HG03095 (cell line): ENCODE measurements around the gene RAET1L.
"Not testable (repeated sequence)": the region's sequence is repeated elsewhere in the genome, so short reads cannot be mapped to it uniquely, and the experiment has no call there.

ENCODE experiments used
- ATAC-seq: cut with Tn5 transposase; IDR thresholded peaks from one replicate; pipeline ENCODE4 v1.9.1; 2021; ENCODE audit warnings: moderate library complexity; ENCODE audit not compliant: unreplicated experiment

The RAET1L gene

DNA sequence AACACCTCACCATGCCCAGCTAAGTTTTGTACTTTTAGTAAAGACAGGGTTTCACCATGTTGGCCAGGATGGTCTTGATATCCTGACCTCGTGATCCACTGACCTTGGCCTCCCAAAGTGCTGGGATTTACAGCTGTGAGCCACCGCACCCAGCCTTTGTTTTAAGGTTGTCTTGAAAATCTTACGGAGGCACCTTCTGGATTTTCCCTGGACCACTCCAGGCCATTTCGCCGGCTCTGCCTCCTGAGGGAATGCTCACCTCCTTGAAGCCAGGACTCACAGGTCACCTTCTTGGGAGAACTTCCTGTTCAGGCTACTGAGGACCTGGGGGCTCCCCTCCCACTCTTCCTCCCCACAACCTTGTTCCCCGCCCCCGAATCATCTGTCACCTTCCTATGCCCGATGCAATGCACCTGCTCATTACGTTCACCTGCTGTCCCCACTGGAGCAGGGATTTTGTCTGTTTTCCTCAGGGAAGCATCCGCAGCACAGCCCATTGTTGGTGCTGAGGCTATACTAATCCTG is 19.4 kb upstream of the RAET1L start:
- ATAC-seq = no peak

DNA sequence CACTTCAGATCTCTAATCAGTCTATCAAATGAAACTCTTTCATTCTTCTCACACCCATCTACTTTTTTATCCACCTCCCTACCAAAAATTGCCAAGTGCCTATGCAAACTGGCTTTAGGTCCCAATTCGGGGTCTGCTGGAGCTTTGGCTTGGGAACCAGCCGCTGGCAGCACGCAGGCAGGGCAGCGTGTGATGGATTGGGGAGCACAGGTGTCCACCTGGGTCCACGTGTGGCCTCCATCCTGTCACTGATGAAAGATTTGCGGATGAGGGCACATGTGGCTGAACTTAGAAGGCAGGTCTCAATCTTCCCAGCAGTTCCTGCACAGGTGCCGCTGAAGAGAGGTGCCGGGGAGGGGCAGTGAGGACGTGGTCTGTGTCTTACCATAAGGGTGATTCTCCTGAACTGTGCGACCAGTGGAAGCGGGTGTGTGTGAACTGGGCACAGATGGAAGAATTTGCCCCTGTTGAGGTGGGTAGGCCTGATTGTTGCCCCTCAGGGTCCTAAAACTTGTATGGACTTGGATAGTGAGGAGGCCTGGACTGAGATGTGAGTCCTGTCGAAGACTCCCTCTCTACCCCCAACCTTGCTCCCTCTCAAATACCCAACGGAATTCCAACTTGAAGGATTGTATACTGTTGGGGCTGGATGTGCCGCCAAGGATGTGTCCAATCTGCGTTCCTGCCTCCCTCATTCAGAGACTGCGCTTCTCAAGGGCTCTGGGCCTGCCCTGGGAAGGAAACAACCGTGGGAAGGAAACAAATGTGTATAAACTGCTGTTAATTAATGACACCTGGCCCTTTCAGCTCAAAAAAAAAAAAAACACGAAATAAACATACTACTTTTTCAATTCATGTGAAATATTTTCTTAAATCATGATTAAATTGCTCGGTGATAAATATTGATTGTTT is 18.4 kb upstream of the RAET1L start:
- ATAC-seq = no peak

- ATAC-seq = no peak
Measured at GRCh38 chr6:150043096-150043495, 17.8 kb upstream of the RAET1L start.

- ATAC-seq = no peak
Measured at GRCh38 chr6:150038202-150039062, 13.1 kb upstream of the RAET1L start.

DNA sequence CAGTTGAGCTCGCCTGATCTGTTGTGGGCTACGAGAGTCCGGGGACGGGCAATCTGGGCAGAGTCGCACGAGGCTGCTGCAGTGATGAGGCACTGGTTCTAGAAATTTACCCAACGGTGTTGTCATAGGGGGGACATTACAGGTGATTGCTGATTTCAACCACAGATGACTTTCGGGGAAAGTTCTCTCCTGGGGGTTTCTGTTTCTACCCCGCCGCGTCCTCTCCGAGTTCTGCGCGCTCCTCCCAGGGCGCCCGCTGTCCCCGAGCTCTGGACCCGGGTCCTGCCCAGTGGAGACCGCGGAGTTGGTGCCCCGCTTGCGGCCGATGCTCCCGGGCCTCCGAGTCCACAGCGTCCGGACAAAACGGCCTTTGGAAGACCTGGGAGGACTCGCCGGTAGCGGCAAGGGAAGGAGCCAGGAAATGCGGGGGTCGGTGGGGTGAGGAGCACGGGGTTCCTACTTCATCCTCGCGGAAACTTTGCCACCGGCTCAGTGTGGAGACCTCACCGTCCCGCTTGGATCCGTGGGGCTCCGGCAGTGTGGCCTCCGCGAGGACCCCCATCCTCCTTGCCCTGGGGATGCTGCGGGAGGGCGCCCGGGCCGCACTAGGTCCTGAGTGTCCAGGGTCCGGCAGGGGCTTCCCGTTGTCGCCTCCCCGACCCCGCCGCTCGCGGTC is 12.3 kb upstream of the RAET1L start:
- ATAC-seq = no peak

DNA sequence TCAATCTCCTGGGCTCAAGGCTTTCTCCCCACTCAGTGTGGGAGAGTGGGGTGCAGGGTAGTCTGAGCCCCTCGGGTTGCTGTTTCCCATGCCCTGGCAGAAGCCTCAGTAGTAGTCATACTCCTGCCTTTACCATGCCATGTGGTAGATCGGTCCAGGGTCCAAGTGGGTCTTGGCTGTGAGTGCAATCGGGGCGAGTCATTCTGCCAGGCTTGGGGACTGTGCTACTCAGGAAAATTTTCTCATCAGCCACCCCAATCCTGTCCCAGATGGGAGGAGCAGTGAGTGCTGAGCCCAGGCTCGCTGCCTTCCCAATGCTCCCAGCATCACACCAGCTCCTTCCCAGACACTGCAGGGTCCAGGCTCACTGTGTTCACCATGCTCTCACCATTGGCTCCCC is 10.7 kb upstream of the RAET1L start:
- no peak for ATAC-seq

DNA sequence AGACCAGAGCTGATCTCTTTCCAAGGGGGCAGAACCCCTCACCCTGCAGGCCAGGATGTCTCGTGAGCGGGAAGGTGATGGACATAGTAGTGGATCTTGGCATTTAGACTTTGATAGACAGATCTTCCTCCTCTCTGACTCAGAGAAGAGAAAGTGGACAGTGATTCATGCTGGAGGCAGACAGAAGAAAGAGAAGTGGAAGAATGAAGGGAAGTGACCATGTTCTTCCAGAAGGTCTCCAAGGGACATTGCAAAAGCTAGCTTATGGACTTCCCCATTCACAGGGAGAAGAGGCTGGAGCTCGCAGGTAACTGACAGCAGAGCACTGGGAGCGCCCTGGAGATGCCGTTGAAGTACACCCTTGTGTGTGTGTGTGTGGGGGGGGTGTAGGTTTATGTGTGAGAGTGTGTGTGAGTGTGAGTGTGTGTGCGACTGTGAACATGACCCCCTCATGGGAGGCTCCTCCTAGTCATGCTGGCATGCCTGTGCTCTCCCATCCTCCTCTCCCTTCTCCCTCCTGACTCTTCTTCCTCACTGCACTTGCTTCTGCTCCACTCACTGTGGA is 8.0 kb upstream of the RAET1L start:
- no peak for ATAC-seq

GRCh38 chr6:150032598-150032997 is 7.3 kb upstream of the RAET1L start:
- ATAC-seq = no peak

DNA sequence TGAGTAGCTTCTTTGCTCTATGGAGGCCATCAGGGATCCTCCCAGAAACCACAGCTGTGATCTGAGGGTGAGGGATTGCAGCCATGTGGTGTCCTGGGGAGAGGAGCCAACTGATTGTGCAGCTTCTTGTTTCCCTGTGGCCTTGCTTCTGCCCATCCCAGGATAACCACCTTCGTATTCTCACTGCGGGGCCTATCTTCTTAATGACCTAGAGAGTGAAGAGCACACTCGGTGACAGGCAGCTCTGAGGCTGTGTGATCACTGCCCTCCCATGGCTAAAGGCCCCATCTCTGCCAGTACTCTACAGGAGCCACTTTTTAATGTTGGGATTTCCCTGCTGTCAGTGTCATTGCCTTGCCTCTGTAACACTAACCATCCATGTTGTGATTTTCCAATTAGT is 5.3 kb upstream of the RAET1L start:
- ATAC-seq = no peak

- ATAC-seq = no peak
Measured at GRCh38 chr6:150029749-150030148, 4.4 kb upstream of the RAET1L start.

DNA sequence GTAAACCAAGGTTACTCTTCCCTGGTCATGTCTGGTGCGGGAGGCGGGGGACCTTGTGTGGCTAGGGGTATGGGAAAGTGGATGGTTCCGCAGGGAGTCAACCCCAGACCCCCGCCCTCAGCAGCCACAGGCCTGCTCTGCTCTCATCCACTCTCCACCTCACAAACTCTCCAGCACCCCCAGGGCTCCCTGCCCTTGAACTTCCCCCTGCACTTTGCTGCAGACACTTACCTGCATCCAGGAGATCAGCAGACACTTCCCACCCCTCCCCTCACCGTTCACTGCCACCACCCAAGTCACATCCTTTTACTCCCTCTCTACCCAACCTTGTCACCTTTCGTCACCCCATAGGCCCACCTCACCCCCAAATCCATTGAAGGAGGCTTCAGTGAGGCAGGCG is 3.9 kb upstream of the RAET1L start:
- no peak for ATAC-seq

GRCh38 chr6:150028799-150029198 is 3.5 kb upstream of the RAET1L start:
- no peak for ATAC-seq

DNA sequence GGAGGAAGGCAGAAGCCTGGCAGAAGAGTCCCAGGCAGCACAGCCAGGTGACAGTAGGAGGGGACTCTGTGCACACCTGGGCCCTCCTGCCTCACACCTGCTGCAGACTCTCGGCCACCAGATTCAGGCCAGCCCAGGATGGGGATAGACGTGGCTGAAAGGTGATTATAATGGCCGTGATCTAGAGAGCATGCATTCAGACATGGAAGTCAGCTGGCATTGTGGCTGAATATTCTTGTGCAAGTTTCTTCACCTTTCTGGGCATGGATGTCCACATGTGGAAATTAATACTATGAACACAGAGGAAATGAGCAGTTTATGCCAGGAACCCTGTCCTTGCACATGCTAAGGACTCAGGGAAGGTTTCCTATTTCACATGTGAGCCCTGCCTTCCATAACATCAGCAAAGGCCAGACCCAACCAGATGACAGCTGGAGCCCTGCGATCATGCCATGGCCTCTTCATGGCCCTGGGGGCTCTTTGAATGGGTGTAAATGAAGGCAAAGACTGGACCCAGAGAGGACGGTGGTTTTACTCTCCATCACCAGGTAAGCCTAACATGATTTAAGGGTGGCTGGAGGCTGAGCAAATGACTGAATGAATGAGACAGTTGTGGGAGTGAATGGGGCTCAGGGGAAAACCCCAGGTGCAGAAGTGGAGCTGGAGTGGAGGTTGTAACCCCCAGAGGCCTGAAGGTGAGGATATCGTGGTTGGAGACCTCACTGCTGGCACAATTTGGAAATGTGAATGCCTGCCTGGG is 2.7 kb upstream of the RAET1L start:
- no peak for ATAC-seq

DNA sequence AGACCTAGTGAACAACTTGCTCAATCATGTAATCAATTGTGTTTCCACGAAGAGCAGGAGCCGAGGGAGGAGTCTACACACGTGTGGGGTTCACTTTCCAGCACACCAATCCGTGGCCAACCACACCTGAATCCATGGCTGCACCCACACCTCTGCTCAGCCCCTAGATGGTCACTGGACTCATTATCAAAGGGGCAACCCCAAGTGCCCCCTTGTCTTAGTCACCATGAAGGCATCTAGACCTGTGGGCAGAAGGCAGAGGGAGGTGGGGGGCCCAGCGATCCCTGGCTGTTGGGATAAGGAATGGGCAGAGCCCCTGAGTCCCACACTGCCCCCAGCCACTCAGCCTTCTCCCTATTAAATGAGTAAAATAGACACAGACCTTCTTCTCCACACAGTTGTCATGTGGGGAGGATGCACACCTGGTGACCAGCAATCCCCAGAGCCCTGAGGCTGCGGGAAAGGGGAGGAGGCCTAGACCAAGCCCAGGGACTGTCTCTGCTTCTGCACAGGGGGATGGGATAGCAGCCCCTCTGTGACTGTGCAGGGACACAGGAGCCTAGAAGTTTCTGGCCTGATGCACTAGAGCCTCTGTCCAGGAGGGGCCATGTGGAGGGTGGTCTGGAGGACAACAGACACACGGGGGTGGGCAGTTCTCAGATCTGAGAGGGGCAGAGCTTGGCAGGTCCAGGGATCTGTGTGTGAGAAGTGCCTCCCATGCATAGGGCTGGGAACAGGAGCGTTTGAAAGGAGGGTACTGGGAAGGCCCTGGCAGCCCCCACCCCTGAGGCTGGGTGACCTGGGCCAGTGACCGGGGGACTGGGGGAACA is 1.9 kb upstream of the RAET1L start:
- ATAC-seq = no peak

DNA sequence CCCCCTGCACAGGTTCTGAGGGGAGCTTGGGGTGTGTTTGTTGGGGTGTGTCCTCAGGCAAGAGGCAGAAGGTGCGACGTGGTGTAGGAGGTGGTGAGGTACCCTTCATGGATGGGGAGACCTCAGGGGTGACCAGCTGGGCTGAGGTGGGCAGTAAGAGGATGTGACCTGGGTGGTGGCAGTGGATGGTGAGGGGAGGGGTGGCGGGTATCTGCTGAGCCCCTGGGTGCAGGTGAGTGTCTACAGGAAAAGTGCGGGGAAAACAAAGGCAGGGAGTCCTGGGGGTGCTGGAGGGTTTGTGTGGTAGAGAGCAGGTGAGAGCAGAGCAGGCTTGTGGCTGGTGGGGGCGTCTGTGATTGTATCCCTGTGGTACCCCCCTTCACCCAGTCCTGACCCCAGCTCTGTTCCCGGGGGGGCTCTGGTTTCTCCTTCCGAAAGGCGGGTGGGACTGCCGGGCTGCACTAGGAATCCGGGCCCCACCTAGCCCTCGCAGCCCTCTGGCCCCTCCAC is 631 bp downstream of the RAET1L start:
- ATAC-seq = no peak

- not testable (repeated sequence) for ATAC-seq
Measured at GRCh38 chr6:150024021-150024420, 1.3 kb downstream of the RAET1L start.

GRCh38 chr6:150021870-150022269 is 3.5 kb downstream of the RAET1L start:
- ATAC-seq = not testable (repeated sequence)

GRCh38 chr6:150018846-150019580 is 6.3 kb downstream of the RAET1L start:
- ATAC-seq = no peak
